ENCODE measurements around the gene PRKN.

DNA sequence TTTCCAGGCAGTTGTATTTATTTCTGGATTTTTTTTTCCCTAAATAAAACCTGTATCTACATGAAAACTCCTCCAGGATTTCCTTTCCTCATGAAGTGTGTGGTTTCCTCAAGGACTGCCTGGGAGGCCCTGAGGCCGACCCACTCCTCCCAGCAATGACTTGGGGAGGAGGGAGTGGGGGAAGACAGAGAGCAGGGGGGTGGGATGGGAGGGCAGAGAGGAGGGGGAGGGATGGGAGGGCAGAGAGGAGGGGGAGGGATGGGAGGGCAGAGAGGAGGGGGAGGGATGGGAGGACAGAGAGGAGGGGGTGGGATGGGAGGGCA, 1291.9 kb downstream of the PRKN start:
- TF ChIP-seq NFRKB (IDR thresholded peaks at IDR 0.05) (no peak), FOXA1 (IDR thresholded peaks at IDR 0.05) (no peak), BHLHE40 (IDR thresholded peaks at IDR 0.05; ENCODE audit: borderline replicate concordance) (no peak), LEF1 (IDR thresholded peaks at IDR 0.05; ENCODE audit: borderline replicate concordance) (no peak), FOXK2 (IDR thresholded peaks at IDR 0.05) (no peak), ZNF384 (IDR thresholded peaks at IDR 0.05) (no peak), FOXM1 (IDR thresholded peaks at IDR 0.05; ENCODE audit: borderline replicate concordance) (no peak), SUZ12 (IDR thresholded peaks at IDR 0.05) (no peak)
- TF ChIP-seq, protein P1, sequence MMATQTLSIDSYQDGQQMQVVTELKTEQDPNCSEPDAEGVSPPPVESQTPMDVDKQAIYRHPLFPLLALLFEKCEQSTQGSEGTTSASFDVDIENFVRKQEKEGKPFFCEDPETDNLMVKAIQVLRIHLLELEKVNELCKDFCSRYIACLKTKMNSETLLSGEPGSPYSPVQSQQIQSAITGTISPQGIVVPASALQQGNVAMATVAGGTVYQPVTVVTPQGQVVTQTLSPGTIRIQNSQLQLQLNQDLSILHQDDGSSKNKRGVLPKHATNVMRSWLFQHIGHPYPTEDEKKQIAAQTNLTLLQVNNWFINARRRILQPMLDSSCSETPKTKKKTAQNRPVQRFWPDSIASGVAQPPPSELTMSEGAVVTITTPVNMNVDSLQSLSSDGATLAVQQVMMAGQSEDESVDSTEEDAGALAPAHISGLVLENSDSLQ (IDR thresholded peaks at IDR 0.05), result no peak

All from HEK293T (cell line).